ENCODE data around the gene MXRA7. TPM values are rescaled to one million over a fixed set of nuclear protein-coding genes. Genes with fewer than 3 reads are reported as not detected.
A peak's percentile ranks its signal among the peaks of the same experiment; 100 is the strongest.
"Not testable (repeated sequence)": the region's sequence is repeated elsewhere in the genome, so short reads cannot be mapped to it uniquely, and the experiment has no call there.

Gene MXRA7
- total and polyA plus RNA-seq, 8 donors = 41.4 to 209 (median 71.6) TPM

DNA sequence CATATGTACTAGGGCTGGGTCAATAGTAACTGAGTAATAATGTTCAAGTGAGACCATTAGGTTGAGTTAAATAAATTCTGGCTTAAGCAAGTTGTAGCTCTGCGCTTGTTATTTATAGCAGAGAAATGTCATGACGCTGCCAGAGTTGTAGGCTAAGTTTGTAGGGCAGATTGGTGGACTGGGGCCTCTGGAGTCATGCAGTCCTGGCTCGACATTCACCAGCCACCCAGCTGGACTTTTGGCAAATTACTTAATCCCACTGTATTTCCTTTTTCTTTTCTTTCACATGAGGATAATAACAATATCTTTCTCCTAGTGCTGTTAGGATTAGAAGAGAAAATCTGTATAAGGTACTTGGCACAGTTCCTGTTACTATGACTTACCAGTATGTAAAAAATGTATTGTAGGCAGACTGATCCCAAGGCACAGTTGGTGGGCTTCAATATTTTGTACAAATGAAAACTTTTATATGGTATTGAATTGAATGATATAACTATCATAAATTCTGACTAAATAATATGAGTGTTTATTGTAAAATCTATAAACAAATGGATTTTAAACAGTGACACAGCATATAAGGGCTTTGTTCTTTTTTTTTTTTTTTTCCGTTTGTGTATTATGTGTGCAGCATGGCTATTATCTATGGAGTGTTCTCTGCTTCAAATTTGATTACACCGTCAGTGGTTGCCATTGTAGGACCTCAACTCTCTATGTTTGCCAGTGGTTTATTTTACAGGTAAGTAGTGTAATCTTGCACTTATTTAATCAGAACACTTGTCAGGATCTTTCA lies 29.8 kb upstream of the MXRA7 start:
- H3K36me3 ChIP-seq = peaks cover 23 to 48% (median 43%) of the 10 kb centered on the region in 4 donors
- no peaks in the 10 kb centered on the region for H3K27me3 ChIP-seq
- no peak overlapping the region for H3K4me3 ChIP-seq
- 68 to 74% (median 71%) methylated on average over 5 of the region's 5 CpGs for WGBS, 5 donors
- H3K9me3 ChIP-seq = no peaks in the 10 kb centered on the region
- intact Hi-C loops (cut with DNase I; ENCODE audit: low total_unique reads) = no loop called here
- peak overlapping the region in 3 of 5 donors; percentile 5 to 40 (median 13) for H3K27ac ChIP-seq
- TF ChIP-seq, protein P1, sequence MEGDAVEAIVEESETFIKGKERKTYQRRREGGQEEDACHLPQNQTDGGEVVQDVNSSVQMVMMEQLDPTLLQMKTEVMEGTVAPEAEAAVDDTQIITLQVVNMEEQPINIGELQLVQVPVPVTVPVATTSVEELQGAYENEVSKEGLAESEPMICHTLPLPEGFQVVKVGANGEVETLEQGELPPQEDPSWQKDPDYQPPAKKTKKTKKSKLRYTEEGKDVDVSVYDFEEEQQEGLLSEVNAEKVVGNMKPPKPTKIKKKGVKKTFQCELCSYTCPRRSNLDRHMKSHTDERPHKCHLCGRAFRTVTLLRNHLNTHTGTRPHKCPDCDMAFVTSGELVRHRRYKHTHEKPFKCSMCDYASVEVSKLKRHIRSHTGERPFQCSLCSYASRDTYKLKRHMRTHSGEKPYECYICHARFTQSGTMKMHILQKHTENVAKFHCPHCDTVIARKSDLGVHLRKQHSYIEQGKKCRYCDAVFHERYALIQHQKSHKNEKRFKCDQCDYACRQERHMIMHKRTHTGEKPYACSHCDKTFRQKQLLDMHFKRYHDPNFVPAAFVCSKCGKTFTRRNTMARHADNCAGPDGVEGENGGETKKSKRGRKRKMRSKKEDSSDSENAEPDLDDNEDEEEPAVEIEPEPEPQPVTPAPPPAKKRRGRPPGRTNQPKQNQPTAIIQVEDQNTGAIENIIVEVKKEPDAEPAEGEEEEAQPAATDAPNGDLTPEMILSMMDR (IDR thresholded peaks at IDR 0.05) = no peak
- no peak for TF ChIP-seq EP300 (IDR thresholded peaks at IDR 0.05)
- no peak for TF ChIP-seq POLR2A (IDR thresholded peaks at IDR 0.05)
- TF ChIP-seq POLR2AphosphoS5 (IDR thresholded peaks at IDR 0.05) = no peak
- peak in 1 of 2 donors; percentile 62 for DNase-seq
- peaks cover 22 to 35% (median 28%) of the 10 kb centered on the region in 4 donors for H3K4me1 ChIP-seq

DNA sequence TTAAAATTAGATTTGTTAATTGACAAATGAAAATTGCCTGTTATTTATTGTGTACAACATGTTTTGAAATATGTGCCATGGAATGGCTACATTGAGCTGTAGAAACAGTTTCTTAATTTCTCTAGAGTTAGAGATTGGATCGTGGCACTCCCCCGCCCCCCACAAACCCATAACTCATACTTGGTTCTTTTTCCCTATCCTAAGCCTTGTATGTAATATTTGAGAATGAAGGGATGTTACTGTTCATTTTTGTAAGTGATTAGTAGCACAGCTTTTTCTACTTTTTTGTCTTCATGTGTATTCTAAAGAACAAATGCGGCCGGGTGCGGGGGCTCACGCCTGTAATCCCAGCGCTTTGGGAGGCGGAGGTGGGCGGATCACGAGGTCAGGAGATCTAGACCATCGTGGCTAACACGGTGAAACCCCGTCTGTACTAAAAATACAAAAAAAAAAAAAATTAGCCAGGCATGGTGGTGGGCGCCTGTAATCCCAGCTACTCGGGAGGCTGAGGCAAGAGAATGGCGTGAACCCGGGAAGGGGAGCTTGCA lies 28.9 kb upstream of the MXRA7 start:
- H3K27me3 ChIP-seq; H3K9me3 ChIP-seq; intact Hi-C loops (cut with DNase I; ENCODE audit: low total_unique reads); H3K4me3 ChIP-seq; DNase-seq: not testable (repeated sequence)
- peak overlapping the region in 3 of 5 donors; percentile 5 to 40 (median 13) for H3K27ac ChIP-seq
- 87 to 98% (median 95%) methylated on average over 17 of the region's 17 CpGs for WGBS, 5 donors
- peaks cover 31 to 44% (median 37%) of the 10 kb centered on the region in 4 donors for H3K4me1 ChIP-seq
- H3K36me3 ChIP-seq = peaks cover 20 to 48% (median 43%) of the 10 kb centered on the region in 4 donors

DNA sequence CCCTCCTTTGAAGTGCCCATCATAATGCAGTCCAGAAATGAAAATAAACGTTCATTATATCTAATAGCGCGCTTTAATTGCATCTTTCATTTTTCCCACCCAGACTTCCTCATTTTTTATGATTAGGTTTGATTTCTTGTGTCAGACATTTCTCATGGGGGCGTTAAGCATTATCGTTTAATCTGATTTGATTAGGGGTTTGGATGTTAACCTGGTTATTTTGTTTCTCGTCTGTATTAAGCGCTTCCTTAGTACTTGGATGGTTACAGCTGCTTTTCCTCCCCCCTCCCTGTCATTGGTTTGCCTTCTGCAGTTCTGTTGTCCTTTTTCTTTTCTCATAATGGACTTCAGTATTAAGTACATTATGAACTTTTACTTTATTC lies 27.7 kb upstream of the MXRA7 start:
- H3K9me3 ChIP-seq = no peaks in the 10 kb centered on the region
- WGBS, 5 donors = 1 to 3% (median 2%) methylated on average over 7 of the region's 7 CpGs
- TF ChIP-seq POLR2A (IDR thresholded peaks at IDR 0.05) = no peak
- TF ChIP-seq EP300 (IDR thresholded peaks at IDR 0.05) = no peak
- TF ChIP-seq POLR2AphosphoS5 (IDR thresholded peaks at IDR 0.05) = no peak
- TF ChIP-seq, protein P1 (IDR thresholded peaks at IDR 0.05) = no peak
- peak overlapping the region; percentile 67 to 94 (median 88) for H3K4me3 ChIP-seq
- H3K27ac ChIP-seq = peak overlapping the region; percentile 92 to 100 (median 99)
- DNase-seq = peak in 1 of 2 donors; percentile 45
- no peaks in the 10 kb centered on the region for H3K27me3 ChIP-seq
- H3K36me3 ChIP-seq = peaks cover 22 to 48% (median 43%) of the 10 kb centered on the region in 4 donors
- intact Hi-C loops (cut with DNase I; ENCODE audit: low total_unique reads) = no loop called here
- H3K4me1 ChIP-seq = peaks cover 42 to 56% (median 49%) of the 10 kb centered on the region in 4 donors

DNA sequence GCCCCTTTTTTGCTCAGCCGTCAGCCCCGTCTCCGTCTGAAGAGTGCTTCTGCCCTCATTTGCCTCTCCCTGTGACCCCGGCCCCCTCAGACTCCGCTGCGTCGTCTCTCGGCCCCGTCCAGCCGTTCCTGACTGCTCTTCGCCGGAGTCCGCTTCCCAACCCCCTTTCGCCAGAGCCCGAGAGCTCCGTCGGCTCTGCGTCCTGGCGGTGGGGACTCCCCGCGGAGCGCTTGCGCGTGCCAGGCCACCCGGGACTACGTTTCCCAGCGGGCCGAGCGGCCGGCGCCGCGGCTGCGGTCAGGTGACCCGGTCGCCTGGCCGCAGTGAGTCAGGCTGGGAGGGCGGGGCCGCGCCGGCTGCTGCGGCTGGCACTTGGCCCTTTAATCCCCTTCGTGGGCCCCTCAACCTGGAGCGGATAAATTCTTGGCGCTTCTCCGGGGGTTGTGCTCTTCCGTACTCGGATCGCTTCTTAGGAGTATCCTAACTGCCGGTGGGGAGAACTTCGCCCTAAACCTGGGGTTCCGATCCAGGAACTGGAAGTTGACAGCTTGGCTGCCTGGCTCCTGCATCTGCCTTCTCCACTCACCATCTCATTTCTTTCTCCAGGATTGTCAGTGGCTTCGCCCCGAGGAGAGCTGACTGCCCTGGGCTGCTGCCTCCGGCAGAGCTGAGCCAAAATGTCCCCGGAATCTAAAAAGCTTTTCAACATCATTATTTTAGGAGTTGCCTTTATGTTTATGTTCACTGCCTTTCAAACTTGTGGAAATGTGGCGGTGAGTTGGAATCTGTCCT lies 27.1 kb upstream of the MXRA7 start, which contains the start of gene MFSD11:
Gene MFSD11 (plus strand): TSS at position 444 of the 792 bp plus-strand sequence. CDS start 234 bp downstream, at position 678.
- Histone ChIP-seq H3K27me3 (no peaks in the 10 kb centered on the region), H3K36me3 (peaks cover 28 to 48% (median 44%) of the 10 kb centered on the region in 4 donors), H3K9me3 (no peaks in the 10 kb centered on the region), H3K4me3 (peak within 1 kb of the TSS; percentile 67 to 94 (median 88)), H3K4me1 (peaks cover 48 to 62% (median 54%) of the 10 kb centered on the region in 4 donors), H3K27ac (peak within 1 kb of the TSS; percentile 95 to 100 (median 99))
- WGBS, 5 donors = 0 to 1% (median 1%) methylated on average over 33 to 57 of the region's 57 CpGs
- intact Hi-C loops (cut with DNase I; ENCODE audit: low total_unique reads) = no loop called here
- DNase-seq = peak; percentile 91 to 99
- TF ChIP-seq, protein P1 (IDR thresholded peaks at IDR 0.05) = no peak
- TF ChIP-seq EP300 (IDR thresholded peaks at IDR 0.05) = no peak
- peak; percentile 69 to 83 (median 78) for TF ChIP-seq POLR2AphosphoS5 (IDR thresholded peaks at IDR 0.05)
- TF ChIP-seq POLR2A (IDR thresholded peaks at IDR 0.05) = no peak

Data from stomach (tissue), 9 donors.